B cell (primary cell): Measurements from ENCODE around the gene C5. TPM values are rescaled to one million over a fixed set of nuclear protein-coding genes. Genes with fewer than 3 reads are reported as not detected.

Source experiments
- ATAC-seq: fragments of 200-7000 bp; cut with Tn5 transposase; one replicate; pipeline ENCODE4 v1.10.0; 2021; ENCODE audit warnings: low read depth, mild to moderate bottlenecking, moderate number of reproducible peaks, moderate library complexity
- CTCF ChIA-PET: fragments of 350-600 bp; sonication (Branson Sonifier 250); formaldehyde crosslinking; loops from one replicate; lab custom pipeline; 2021; ENCODE audit warnings: antibody characterized with exemption, inconsistent platforms; lab: Charles Lee
- POLR2A ChIA-PET: fragments of 350-600 bp; sonication (Branson Sonifier 250); formaldehyde crosslinking; loops from one replicate; lab custom pipeline; 2021; ENCODE audit warnings: antibody characterized with exemption; lab: Charles Lee
- DNase-seq: peaks from one replicate; pipeline ENCODE4 v3.0.0; 2013
- H2AFZ ChIP-seq: 2 replicates; pipeline ENCODE4 v1.6.1; 2012; ENCODE audit warnings: mild to moderate bottlenecking, low read depth, low read length; ENCODE audit not compliant: insufficient read depth, poor library complexity, severe bottlenecking
- H3K27ac ChIP-seq, 2 donors: 1 replicate in 1 of 2; 2 replicates in 1 of 2; pipeline ENCODE4 v1.5.1; 2012 to 2013; ENCODE audit warnings: low read length in 2 of 2, mild to moderate bottlenecking in 2 of 2, moderate library complexity in 1 of 2
- H3K27me3 ChIP-seq, 4 experiments: fragments of 200-600 bp in 1 of 4; sonication (generic) in 1 of 4; replicated peaks in 1 of 4; 1 replicate in 2 of 4; 2 replicates in 2 of 4; pipeline versions ENCODE4 v1.6.1 to v1.7.0; 2013 to 2016; ENCODE audit warnings: low read length in 3 of 4, mild to moderate bottlenecking in 2 of 4, mixed read lengths in 1 of 4, moderate library complexity in 1 of 4; ENCODE audit not compliant: insufficient read depth in 4 of 4, control insufficient read depth in 3 of 4; ENCODE audit errors: control extremely low read depth in 1 of 4
- H3K36me3 ChIP-seq, 2 experiments: replicated peaks in 1 of 2; 1 replicate in 1 of 2; 2 replicates in 1 of 2; pipeline versions ENCODE4 v1.6.1 to v1.7.1; 2013; ENCODE audit warnings: low read length in 1 of 2; ENCODE audit not compliant: insufficient read depth in 2 of 2, control insufficient read depth in 1 of 2; ENCODE audit errors: control extremely low read depth in 1 of 2, extremely low read depth in 1 of 2
- H3K4me1 ChIP-seq, 2 donors: fragments of 200-600 bp in 1 of 2; sonication (generic) in 1 of 2; 1 replicate in 1 of 2; 2 replicates in 1 of 2; pipeline versions ENCODE4 v1.5.1 to v1.6.1; 2013 to 2017; ENCODE audit warnings: low read length in 2 of 2; ENCODE audit not compliant: control insufficient read depth in 2 of 2, insufficient read depth in 2 of 2
- H3K4me2 ChIP-seq: replicated peaks from 2 replicates; pipeline ENCODE3; 2012; ENCODE audit warnings: mild to moderate bottlenecking, low read depth, low read length; ENCODE audit not compliant: poor library complexity, severe bottlenecking
- H3K4me3 ChIP-seq, 5 experiments: fragments of 200-600 bp in 1 of 5; sonication (generic) in 1 of 5; 1 replicate in 3 of 5; 2 replicates in 2 of 5; pipeline versions ENCODE4 v1.5.1 to v1.7.0; 2011 to 2016; ENCODE audit warnings: low read length in 4 of 5, mild to moderate bottlenecking in 4 of 5, low read depth in 2 of 5, control low read depth in 1 of 5, moderate library complexity in 1 of 5; ENCODE audit not compliant: insufficient read depth in 1 of 5; ENCODE audit errors: control extremely low read depth in 1 of 5, extremely low read depth in 1 of 5
- H3K79me2 ChIP-seq: fragments of 200-600 bp; sonication (generic); one replicate; pipeline ENCODE4 v1.6.0; 2016; ENCODE audit warnings: low read length; ENCODE audit not compliant: control insufficient read depth, insufficient read depth
- H3K9ac ChIP-seq: fragments of 200-600 bp; sonication (generic); 2 replicates; pipeline ENCODE4 v1.6.1; 2017; ENCODE audit warnings: mild to moderate bottlenecking, low read length, moderate library complexity
- H3K9me3 ChIP-seq, 3 donors: one replicate each; pipeline versions ENCODE4 v1.6.1 to v1.7.1; 2013; ENCODE audit warnings: low read length in 2 of 3; ENCODE audit not compliant: control insufficient read depth in 2 of 3, insufficient read depth in 1 of 3; ENCODE audit errors: control extremely low read depth in 1 of 3
- H4K20me1 ChIP-seq: 2 replicates; pipeline ENCODE4 v1.6.0; 2012; ENCODE audit warnings: mild to moderate bottlenecking, low read length; ENCODE audit not compliant: insufficient read depth, control insufficient read depth, poor library complexity, severe bottlenecking
- H3K27ac Mint-ChIP-seq: one replicate; pipeline ENCODE4 v1.8.0; 2021; ENCODE audit warnings: mixed read lengths
- H3K27me3 Mint-ChIP-seq: one replicate; pipeline ENCODE4 v1.8.0; 2021; ENCODE audit warnings: mixed read lengths
- H3K4me1 Mint-ChIP-seq: one replicate; pipeline ENCODE4 v1.8.0; 2021; ENCODE audit warnings: mixed read lengths
- H3K4me3 Mint-ChIP-seq: one replicate; pipeline ENCODE4 v1.8.0; 2021; ENCODE audit warnings: mixed read lengths
- H3K9me3 Mint-ChIP-seq: one replicate; pipeline ENCODE4 v1.8.0; 2022; ENCODE audit warnings: mixed read lengths; ENCODE audit not compliant: insufficient read depth
- CTCF ChIP-seq: fragments of 200-600 bp; IDR thresholded peaks from one replicate; pipeline ENCODE4 v1.8.0; 2022; ENCODE audit warnings: antibody characterized with exemption, mild to moderate bottlenecking
- EZH2 ChIP-seq: IDR thresholded peaks from 2 replicates; pipeline ENCODE4 v1.6.1; 2012; ENCODE audit warnings: borderline replicate concordance, low read depth, mild to moderate bottlenecking, moderate library complexity, low read length; ENCODE audit not compliant: insufficient read depth, poor library complexity, severe bottlenecking
- WGBS: methylation state at CpG from one replicate; pipeline ENCODE4 v1.1.5; 2013; ENCODE audit warnings: missing lambda C conversion rate; ENCODE audit not compliant: insufficient coverage; 5-methylcytosine and 5-hydroxymethylcytosine counted together
- intact Hi-C: fragments of 100-400 bp; cut with micrococcal nuclease; formaldehyde crosslinking; loops from one replicate; pipeline ENCODE4 v1.10.0; 2022
- polyA plus RNA-seq: library from polyadenylated mRNA; depleted of rRNA; stranded (reverse); fragments of >200 nt; gene quantifications from 2 replicates; pipeline ENCODE4 v1.2.3, GENCODE V29; 2012
- total RNA-seq, 2 donors: library from RNA; stranded (reverse); fragments of 120-200 nt in 1 of 2; gene quantifications; 1 replicate in 1 of 2; 2 replicates in 1 of 2; pipeline versions ENCODE4 v1.2.3 to v1.2.4, GENCODE V29; 2013 to 2022

The C5 gene
- total and polyA plus RNA-seq, 2 donors (not counting 1 experiment from before 2014, with no cell fraction given), result 2.7 to 10.4 TPM

GRCh38 chr9:121013911-121014310 lies 36.2 kb downstream of the C5 start:
- H3K4me3 Mint-ChIP-seq, result no peak overlapping the region
- TF ChIP-seq CTCF (no peak), EZH2 (no peak)
- 98% methylated on average over 4 of the region's 8 CpGs for WGBS

GRCh38 chr9:121009650-121010049 lies 40.4 kb downstream of the C5 start:
- no peak for DNase-seq
- no peak for ATAC-seq
- intact Hi-C loops, result no loop called here
- no peaks in the 10 kb centered on the region for H3K79me2 ChIP-seq
- H3K9me3 ChIP-seq, result no peaks in the 10 kb centered on the region
- no peaks in the 10 kb centered on the region for H3K4me1 ChIP-seq
- H2AFZ ChIP-seq, result no peak overlapping the region
- H3K4me3 ChIP-seq, result no peak overlapping the region
- Mint-ChIP-seq H3K4me3 (no peak overlapping the region), H3K4me1 (no peaks in the 10 kb centered on the region), H3K27ac (no peak overlapping the region), H3K27me3 (no peaks in the 10 kb centered on the region), H3K9me3 (no peaks in the 10 kb centered on the region)
- H3K27me3 ChIP-seq, result no peaks in the 10 kb centered on the region
- no peaks in the 10 kb centered on the region for H4K20me1 ChIP-seq
- no peak overlapping the region for H3K27ac ChIP-seq
- WGBS, result 65% methylated on average over 3 of the region's 3 CpGs
- ChIA-PET POLR2A (no interaction called here), CTCF (no interaction called here)
- no peak for TF ChIP-seq CTCF
- TF ChIP-seq EZH2, result no peak
- no peak overlapping the region for H3K9ac ChIP-seq
- no peak overlapping the region for H3K4me2 ChIP-seq
- H3K36me3 ChIP-seq, result peaks cover 0 to 3% of the 10 kb centered on the region in 2 experiments

More at GRCh38 chr9:121013911-121014310, 36.2 kb downstream of the C5 start:
- intact Hi-C loops, result no loop called here
- Histone ChIP-seq H3K4me1 (no peaks in the 10 kb centered on the region), H3K36me3 (no peaks in the 10 kb centered on the region), H3K9ac (no peak overlapping the region), H2AFZ (no peak overlapping the region), H3K27me3 (no peaks in the 10 kb centered on the region), H3K4me2 (no peak overlapping the region), H3K9me3 (no peaks in the 10 kb centered on the region), H3K79me2 (no peaks in the 10 kb centered on the region), H3K27ac (no peak overlapping the region), H4K20me1 (no peaks in the 10 kb centered on the region), H3K4me3 (no peak overlapping the region)
- Mint-ChIP-seq H3K27me3 (no peaks in the 10 kb centered on the region), H3K9me3 (no peaks in the 10 kb centered on the region), H3K27ac (no peak overlapping the region), H3K4me1 (no peaks in the 10 kb centered on the region)
- ChIA-PET CTCF (no interaction called here), POLR2A (no interaction called here)
- ATAC-seq, result no peak
- DNase-seq, result no peak
